NCI-H1436 (cell line): ENCODE measurements around the gene ZNF625.

Experiments used
- DNase-seq: peaks from one replicate; lab custom pipeline; 2025; lab: John Stamatoyannopoulos, UW

ZNF625 gene

GRCh38 chr19:12156223-12157058 lies at the start of gene ZNF625:
ZNF625 (minus strand) TSS chr19:12156734; CDS start chr19:12156558, 176 bp downstream.
- DNase-seq: peak; percentile 64

GRCh38 chr19:12205296-12205695 lies 48.8 kb upstream of the ZNF625 start:
- DNase-seq: no peak

GRCh38 chr19:12202250-12202649 lies 45.7 kb upstream of the ZNF625 start:
- DNase-seq: no peak

- DNase-seq: no peak
Observed at GRCh38 chr19:12199757-12200419, 43.4 kb upstream of the ZNF625 start.

DNA sequence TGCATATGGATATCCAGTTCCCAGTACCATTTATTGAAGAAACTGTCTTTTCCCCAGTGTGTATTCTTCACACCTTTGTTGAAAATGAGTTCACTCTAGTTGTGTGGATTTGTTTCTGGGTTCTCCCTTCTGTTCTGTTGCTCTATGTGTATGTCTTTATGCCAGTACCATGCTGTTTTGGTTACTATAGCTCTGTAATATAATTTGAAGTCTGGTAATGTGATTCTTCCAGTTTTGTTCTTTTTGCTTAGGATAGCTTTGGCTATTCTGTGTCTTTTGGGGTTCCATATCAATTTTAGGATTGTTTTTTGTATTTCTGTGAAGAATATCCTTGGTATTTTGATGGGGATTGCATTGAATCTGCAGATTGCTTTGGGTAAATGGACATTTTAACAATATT lies 41.6 kb upstream of the ZNF625 start:
- no peak for DNase-seq

DNA sequence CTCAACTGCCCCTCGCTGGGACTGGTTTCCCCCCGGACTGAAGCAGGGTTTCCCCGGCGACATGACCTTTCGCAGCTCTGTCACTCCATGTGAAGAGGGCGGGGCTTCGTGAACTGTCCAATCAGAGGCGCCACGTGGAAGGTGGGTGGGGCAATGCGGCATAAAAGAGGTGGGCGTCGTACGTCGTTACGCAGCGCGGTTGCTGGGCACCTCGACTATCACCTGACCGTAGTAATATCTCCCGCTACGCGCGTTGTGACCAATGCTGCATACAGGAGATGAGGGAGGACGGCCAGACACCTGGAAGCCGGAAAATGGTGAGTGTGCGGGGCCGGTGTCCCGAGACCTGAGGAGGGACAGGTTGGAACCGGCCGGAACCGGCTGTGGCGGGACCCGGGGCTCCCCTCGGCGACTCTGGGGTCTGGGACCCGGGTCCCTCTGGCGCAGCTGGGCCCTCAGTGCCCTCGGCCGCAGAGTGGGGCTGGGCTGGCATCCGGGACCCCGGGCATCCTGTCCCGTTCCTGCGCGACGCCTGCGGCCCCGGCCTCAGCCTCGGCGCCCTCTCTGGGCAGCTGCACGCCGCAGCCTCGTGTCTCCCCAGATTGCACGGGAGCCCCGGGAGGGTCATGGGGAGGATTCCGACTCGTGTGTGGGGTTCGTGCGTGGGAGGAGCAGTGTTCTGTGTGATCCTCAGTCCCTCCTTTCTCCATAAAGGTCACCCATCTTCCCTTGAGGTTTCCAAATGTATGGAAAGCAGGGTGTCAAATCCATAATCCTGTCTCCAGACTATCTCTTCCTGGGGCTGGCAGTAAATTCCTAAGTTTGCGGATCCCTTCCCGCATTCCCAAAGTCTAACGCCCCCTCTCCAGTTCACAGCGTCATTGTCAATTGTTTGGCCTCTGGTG lies 38.5 kb upstream of the ZNF625 start:
- DNase-seq: no peak

DNA sequence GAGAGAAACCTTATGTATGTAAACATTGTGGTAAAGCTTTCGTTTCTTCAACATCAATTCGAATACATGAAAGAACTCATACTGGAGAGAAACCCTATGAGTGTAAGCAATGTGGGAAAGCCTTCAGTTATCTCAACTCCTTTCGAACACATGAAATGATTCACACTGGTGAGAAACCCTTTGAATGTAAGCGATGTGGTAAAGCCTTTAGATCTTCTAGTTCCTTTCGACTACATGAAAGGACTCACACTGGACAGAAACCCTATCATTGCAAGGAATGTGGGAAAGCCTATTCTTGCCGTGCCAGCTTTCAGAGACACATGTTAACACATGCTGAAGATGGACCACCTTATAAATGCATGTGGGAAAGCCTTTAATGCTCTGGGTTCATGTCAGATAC lies 31.1 kb upstream of the ZNF625 start:
- no peak for DNase-seq

GRCh38 chr19:12180377-12180776 lies 23.8 kb upstream of the ZNF625 start:
- DNase-seq: no peak

GRCh38 chr19:12166626-12167025 lies 10.1 kb upstream of the ZNF625 start:
- DNase-seq: no peak

- DNase-seq: no peak
Observed at GRCh38 chr19:12163826-12164225, 7.3 kb upstream of the ZNF625 start.

DNA sequence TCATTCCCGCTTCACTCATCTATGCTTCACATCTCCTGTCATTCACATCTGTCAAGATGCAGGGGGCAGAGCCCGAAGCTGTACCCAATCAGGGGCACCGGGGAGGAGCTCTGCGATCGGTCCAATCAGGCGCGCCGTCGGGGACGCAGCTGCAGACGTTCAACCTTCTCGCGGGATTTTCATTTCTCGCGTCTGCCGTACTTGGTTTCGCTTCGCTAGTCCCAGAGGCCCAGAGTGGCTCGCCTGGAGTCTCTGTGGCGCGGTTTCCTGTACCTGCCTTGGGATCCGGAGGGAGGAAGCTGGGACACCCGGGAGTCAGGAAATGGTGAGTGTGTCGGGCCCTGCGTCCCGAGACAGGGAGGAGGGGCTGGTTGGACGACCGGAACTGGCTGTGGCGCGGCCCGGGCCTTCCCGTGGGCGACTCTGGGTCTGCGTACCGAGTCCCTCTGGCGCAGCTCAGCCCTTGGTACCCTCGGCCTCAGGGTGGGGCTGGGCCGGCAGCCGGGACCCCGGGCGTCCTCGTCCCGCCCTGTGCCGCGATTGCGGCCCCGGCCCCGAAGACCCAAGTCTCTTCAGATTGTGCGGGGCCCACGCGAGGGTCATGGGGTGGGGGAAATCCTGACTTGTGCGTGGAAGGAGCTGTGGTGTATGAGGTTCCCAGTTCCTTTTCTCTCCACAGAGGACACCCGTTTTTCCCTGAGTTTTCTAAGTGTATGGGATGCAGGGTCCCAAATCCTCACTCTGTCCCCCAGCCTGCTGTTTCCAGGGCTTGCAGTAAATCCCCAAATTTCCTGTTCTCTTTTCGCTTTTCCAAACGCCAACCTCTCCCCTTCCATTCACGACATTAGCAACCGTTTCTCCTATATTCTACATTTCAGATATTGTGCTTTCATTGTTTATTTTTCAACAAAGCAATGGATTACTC lies 6.6 kb upstream of the ZNF625 start, which contains the start of gene ZNF136:
ZNF136 (plus strand) TSS at position 215 of the 925 bp plus-strand sequence; CDS start at position 323, 108 bp downstream.
- peak; percentile 91 for DNase-seq

GRCh38 chr19:12162513-12162881 lies 6.0 kb upstream of the ZNF625 start:
- no peak for DNase-seq

- DNase-seq: no peak
Observed at GRCh38 chr19:12159773-12160414, 3.4 kb upstream of the ZNF625 start.

DNA sequence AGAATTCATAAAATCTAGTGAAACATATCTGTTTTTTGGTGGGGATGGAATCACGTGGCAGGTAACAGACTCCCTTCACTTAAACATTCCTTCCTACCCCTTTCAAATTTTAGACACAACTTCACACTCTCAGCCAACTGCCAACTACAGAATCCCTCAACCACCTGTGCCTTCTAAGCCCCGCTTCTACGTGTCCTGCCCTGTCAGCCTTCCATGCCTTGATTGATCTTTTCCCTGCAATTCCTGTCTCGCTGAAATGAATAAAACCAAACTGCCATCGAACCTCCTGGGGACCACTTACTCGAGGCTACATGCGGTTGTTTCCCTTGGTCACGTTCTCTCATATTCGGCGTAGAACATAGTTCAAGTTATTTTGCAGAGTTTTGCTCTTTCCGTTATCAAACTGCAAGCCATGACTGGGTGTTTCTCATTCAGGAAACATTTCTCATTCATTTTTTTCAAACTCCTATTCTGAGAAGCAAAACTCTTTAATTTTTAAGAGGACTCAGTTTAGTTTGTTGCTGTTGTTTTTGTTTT lies 1.1 kb downstream of the ZNF625 start:
- no peak for DNase-seq

DNA sequence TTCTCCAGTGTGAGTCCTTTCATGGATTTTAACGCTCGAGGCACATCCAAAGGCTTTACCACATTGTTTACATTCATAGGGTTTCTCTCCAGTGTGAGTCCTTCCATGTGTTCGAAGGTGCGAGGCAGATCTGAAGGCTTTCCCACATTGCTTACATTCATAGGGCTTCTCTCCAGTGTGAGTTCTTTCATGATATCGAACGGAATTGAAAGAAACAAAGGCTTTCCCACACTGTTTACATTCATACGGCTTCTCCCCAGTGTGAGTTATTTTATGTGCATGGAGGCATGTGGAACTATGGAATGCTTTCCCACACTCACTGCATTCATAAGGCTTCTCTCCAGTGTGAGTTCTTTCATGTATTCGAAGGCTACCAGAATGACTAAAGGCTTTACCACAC lies 11.2 kb downstream of the ZNF625 start:
- DNase-seq: no peak

DNA sequence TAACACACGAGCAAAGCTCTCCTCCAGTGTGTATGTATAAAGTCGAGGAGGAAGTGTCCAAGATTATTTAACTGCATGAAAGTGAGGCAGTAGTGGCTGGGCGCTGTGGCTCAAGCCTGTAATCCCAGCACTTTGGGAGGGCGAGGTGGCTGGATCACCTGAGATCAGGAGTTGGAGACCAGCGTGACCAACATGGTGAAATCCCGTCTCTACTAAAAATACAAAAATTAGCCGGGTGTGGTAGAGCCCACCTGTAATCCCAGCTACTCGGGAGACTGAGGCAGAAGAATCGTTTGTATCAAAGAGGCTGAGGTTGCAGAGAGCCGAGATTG lies 15.2 kb downstream of the ZNF625 start:
- DNase-seq: no peak

DNA sequence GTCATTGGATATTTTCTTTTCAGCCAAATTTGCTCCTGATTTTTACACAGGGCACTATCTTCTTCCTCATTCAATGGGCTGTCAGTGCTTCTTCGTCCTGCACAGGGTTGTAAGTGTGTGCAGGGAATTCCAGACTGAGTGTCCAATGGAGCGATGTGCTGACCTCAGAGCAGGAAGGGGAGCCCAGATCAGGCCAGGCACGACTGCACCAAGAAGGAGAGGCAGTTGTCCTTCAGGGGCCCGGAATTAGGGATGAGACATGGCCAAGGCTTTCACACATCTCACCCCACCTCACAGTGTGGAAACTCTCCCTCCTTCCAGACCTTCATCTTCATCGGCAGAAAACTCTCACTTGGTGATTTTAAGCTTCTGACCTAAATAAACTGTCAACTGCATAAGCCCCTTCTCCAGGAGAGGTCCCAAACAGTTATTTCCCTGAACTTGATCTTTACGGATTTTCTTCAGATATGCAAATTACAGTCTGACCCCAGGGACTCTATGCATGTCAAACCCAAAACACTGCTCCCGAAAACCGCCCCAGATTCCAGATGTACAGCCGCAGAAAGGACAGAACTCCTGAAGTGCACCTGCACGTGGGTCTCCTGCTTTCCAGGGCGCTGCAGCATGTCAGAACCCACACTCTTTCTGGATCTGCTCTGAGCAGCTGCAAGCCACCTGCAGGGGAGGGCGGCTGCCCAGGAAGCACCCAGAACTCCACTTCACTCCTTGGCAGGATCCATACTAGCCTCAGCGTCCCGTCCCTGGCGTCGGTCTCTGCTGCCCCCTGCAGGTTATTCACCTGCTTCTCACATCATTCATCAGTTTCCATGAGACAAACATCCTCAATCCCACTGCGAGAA lies 15.8 kb downstream of the ZNF625 start:
- peak; percentile 23 for DNase-seq

- peak; percentile 50 for DNase-seq
Observed at GRCh38 chr19:12139885-12140544, 16.5 kb downstream of the ZNF625 start, which contains the start of gene ZNF20. ZNF20 (minus strand) TSS chr19:12140350; CDS start chr19:12140182, 168 bp downstream.

DNA sequence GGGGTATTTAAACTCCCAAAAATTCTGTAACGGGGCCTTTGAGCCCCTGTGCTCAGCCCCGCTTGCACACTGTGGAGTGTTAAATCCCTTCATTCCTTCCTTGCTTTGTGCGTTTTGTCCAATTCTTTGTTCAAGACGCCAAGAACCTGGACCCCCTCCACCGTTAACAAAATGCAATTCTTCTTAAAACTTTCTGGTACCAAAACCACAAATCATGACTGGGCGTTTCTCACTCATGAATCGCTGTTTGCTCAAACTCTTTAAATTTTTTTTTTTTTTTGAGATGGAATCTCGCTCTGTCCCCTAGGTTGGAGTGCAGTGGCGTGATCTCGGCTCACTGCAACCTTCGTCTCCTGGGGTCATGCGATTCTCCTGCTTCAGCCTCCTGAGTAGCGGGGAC lies 17.3 kb downstream of the ZNF625 start:
- DNase-seq: no peak
